NCI-H774 (cell line): ENCODE results near the gene IL1R2.
"Not testable (repeated sequence)": the region's sequence is repeated elsewhere in the genome, so short reads cannot be mapped to it uniquely, and the experiment has no call there.

ENCODE experiments used
- DNase-seq: peaks from one replicate; lab custom pipeline; 2025; lab: John Stamatoyannopoulos, UW

Gene IL1R2

GRCh38 chr2:102000012-102000411 lies 8.3 kb downstream of the IL1R2 start:
- DNase-seq = no peak

- DNase-seq = no peak
Measured at GRCh38 chr2:102000813-102001766, 9.3 kb downstream of the IL1R2 start.

- DNase-seq = no peak
Measured at GRCh38 chr2:102001767-102002142, 10.0 kb downstream of the IL1R2 start.

- no peak for DNase-seq
Measured at GRCh38 chr2:102002228-102002627, 10.5 kb downstream of the IL1R2 start.

- not testable (repeated sequence) for DNase-seq
Measured at GRCh38 chr2:102002909-102003308, 11.1 kb downstream of the IL1R2 start.

- DNase-seq = no peak
Measured at GRCh38 chr2:102003696-102004095, 11.9 kb downstream of the IL1R2 start.

GRCh38 chr2:102004581-102004980 lies 12.8 kb downstream of the IL1R2 start:
- no peak for DNase-seq

- DNase-seq = no peak
Measured at GRCh38 chr2:102005449-102005848, 13.7 kb downstream of the IL1R2 start.

GRCh38 chr2:102005989-102006885 lies 14.5 kb downstream of the IL1R2 start:
- no peak for DNase-seq

GRCh38 chr2:102006886-102007278 lies 15.1 kb downstream of the IL1R2 start:
- no peak for DNase-seq

GRCh38 chr2:102008490-102008889 lies 16.7 kb downstream of the IL1R2 start:
- DNase-seq = no peak

- DNase-seq = no peak
Measured at GRCh38 chr2:102009557-102009956, 17.8 kb downstream of the IL1R2 start.

- no peak for DNase-seq
Measured at GRCh38 chr2:102010902-102011301, 19.1 kb downstream of the IL1R2 start.

- DNase-seq = no peak
Measured at GRCh38 chr2:102012061-102012614, 20.4 kb downstream of the IL1R2 start.

- DNase-seq = no peak
Measured at GRCh38 chr2:102013206-102014040, 21.7 kb downstream of the IL1R2 start.

GRCh38 chr2:102014041-102014345 lies 22.2 kb downstream of the IL1R2 start:
- DNase-seq = no peak

- no peak for DNase-seq
Measured at GRCh38 chr2:102015399-102015798, 23.6 kb downstream of the IL1R2 start.

GRCh38 chr2:102016399-102016955 lies 24.7 kb downstream of the IL1R2 start:
- no peak for DNase-seq

- DNase-seq = no peak
Measured at GRCh38 chr2:102018823-102019445, 27.2 kb downstream of the IL1R2 start.

GRCh38 chr2:102020596-102021170 lies 28.9 kb downstream of the IL1R2 start:
- DNase-seq = peak; percentile 9

GRCh38 chr2:102021779-102022178 lies 30.0 kb downstream of the IL1R2 start:
- no peak for DNase-seq
